ENCODE results near the gene GHITM. TPM values are rescaled to one million over a fixed set of nuclear protein-coding genes. Genes with fewer than 3 reads are reported as not detected.
"Not testable (repeated sequence)": the region's sequence is repeated elsewhere in the genome, so short reads cannot be mapped to it uniquely, and the experiment has no call there.

Gene GHITM, protein sequence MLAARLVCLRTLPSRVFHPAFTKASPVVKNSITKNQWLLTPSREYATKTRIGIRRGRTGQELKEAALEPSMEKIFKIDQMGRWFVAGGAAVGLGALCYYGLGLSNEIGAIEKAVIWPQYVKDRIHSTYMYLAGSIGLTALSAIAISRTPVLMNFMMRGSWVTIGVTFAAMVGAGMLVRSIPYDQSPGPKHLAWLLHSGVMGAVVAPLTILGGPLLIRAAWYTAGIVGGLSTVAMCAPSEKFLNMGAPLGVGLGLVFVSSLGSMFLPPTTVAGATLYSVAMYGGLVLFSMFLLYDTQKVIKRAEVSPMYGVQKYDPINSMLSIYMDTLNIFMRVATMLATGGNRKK
- total RNA-seq, result 112 and 114 TPM in 2 replicates

DNA sequence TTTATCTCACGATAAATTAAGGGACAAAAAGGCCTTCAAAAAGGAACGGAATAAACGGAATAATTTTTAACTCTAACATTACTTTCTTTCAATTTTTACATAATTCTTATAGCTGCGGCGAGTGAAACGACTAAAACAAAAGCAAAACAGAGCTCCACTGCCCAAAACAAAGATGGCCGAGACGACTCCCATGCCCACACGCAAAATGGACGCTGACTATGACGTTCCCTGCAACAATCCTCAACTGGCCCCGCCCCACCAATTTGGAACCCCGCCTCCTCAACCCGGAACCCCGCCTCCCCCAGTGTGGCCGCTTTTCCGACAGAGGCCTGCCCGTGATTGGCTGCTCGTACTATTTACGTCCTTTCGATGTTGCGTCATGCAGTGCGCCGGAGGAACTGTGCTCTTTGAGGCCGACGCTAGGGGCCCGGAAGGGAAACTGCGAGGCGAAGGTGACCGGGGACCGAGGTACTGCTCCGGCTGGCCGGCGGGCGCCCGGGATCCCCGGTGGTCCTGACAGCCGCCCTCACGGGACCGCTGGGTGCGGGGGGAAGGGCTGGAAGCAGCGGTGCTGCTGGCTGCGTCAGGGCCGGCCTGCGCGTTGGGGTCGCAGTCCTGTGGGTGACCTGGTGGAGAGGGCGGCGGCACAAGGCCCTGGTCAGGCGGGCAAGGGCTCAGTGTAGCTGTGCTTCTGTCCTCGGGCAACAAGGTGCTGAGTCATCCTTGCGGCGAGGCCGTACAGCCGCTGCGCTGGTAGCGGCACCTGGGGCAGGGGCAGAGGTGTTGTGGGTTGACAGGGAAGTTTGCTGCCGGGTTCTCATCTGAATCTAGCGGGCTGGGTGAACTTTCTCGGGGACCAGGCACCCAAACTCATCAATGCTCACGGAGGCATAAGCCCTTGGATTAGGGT is at the start of gene GHITM:
Gene GHITM, plus strand, starts transcription at position 384 of the 910 bp plus-strand sequence. CDS start 1,992 bp downstream, outside the sequence.
- intact Hi-C loops (cut with micrococcal nuclease), result loop anchor here (1.0 kb wide), 2 partner anchors 9 to 190 kb away; no protein-coding TSS in a partner anchor

DNA sequence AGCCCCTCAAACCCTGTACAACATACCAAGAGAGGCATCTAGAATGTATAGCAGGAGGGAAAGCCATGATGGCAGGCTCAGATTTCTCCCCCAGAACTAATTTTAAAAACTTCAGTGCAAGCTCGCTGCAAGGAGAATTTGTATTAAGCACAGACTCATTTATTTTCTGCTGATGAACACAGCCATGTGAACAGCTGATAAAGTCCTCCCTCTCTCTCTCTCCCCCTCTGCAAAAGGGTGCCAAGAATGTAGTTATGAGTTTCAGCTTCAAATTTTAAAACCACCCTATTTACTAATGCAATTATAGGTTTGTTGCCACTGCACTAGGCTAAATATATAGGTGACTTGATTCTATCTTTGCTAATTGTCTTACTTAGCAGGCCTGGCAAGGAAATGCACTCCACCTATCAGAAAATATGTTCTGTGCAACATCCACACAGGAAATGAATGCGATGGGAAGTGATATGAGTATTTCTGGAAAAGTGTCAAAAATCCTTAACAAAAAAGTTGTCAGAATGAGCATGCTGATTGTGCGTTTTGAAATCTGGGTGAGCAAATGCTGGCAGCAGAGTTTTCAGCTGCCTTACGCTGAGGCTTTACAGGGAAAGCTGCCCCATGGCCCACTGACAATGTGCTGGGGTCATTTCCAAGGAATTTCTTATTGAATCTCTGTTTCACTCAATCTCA is 43.4 kb upstream of the GHITM start:
- intact Hi-C loops (cut with micrococcal nuclease), result no loop called here

DNA sequence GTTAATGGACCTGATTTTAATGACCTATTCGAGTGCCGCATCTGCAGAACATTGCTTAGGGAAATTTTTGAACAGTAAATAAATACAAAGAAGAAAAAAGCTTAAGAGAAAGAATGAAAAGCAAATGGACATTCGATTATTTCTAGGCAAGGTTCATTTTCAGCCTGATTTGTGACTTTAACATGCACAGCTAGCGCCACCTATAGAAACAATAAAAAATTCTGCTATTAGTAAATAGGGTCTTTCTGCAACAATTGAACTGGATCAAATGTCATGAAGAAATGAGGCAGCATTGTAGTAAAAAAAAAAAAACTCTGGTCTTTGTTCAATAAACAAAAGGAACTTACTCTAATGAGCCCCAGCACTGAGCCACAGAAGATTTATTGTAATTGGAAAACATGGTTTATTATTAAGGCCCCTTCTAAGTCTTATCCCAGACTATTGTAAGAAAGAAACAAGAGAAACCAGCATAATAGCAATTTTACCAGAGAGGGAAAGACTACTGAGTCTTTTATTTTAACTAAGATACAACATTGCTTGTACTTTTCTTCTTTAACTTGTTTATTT is 41.4 kb upstream of the GHITM start:
- intact Hi-C loops (cut with micrococcal nuclease), result no loop called here

DNA sequence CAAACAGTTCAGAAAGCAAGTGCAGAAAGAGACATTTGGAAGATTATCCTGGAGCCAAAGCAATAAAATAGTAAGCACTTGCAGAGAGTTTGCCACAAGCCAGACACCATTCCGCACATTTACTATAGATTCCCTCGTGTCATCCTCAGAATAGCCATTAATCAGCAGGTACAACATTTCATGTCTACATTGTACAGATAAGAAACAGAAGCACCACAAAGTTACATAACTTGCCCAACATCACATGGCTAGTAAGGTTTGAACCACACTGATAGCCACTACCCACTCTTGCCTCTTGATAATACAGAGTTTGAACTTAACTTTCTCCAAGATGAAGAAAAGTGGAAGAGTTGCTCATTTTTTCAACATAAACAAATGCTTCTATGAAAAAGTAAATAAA is 40.6 kb upstream of the GHITM start:
- intact Hi-C loops (cut with micrococcal nuclease), result no loop called here

DNA sequence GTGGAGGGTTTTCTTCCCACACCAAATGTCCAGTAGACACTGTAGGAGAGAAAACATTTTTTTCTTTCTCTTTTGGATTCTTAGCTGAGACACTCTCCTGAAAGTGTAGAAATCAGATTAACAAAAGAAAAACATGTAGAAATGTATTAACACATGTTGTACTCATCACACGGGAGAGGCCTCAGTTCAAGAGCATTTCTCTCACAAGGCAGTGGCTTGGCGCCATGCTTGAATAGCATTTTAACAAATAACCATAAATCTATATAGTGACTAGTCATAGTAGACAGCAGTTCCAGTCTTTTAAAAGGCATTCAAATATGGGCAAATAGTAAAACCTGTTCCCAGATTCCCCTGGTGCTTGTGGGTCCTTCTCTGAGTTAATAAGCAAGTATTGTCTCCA is 38.3 kb upstream of the GHITM start:
- intact Hi-C loops (cut with micrococcal nuclease), result no loop called here

DNA sequence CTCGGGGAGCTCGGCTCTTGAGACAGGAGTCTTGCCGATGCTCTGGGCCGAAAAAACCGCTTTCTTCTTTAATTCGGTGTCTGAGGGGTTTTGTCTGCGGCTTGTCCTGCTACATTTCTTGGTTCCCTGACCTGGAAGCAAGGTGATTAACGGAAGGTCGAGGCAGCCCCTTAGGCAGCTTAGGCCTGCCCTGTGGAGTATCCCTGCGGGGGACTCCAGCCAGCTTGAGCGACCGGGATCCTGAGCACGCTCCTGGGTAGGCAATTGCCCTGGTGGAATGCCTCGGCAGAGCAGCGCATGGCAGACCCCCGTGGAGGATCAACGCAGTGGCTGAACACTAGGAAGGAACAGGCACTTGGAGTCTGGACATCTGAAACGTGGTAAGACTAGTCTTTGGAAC is 30.5 kb upstream of the GHITM start:
- intact Hi-C loops (cut with micrococcal nuclease), result no loop called here

DNA sequence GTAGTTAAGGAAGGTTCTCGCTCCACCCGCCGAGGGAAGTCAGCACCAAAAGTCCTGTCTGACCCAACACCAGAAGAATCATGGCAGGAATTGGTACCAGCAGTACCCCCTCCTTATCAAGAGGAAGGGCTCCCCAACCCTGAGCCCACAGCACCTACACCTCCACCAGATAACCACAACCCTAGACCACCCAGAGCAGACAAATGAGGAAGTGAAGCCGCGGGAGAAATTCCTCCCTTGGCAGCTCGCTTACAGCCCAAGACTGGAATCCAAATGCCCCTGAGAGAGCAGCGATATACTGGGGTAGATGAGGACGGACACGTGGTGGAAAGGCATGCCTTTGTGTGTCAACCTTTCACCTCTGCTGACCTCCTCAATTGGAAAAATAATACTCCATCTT is 29.5 kb upstream of the GHITM start:
- intact Hi-C loops (cut with micrococcal nuclease), result not testable (repeated sequence)

DNA sequence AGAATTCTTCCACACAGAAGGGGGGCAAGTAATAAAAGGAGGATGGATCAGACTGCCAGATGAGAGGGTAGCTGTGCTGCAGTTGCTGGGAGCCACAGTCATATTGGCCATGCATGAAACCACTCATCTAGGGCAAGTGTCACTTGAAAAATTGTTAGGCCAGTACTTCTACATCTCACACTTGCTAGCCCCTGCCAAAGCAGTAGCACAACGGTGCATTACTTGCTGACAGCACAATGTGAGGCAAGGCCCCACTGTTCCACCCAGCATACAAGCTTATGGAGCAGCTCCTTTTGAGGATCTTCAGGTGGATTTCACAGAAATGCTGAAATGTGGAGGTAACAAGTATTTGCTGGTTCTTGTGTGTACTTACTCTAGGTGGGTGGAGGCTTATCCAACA is 25.8 kb upstream of the GHITM start:
- intact Hi-C loops (cut with micrococcal nuclease), result not testable (repeated sequence)

DNA sequence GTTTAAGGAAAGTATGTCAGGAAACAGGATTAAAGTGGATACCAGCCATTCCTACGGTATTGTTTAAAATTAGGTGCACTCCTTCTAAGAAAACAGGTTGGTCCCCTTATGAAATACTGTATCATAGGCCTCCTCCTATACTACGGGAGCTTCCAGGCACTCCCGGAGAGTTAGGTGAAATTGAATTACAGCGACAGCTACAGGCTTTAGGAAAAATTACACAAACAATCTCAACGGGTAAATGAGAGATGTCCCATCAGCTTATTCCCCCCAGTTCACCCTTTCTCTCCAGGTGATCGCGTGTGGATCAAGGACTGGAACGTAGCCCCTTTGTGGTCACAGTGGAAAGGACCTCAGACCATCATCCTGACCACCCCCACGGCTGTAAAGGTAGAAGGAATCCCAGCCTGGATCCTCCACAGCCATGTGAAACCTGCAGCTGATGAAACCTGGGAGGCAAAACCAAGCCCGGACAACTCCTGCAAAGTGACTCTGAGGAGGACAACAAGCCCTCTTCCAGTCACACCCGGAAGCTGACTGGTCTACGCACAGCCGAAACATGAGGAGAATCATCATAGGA is 25.1 kb upstream of the GHITM start:
- intact Hi-C loops (cut with micrococcal nuclease), result no loop called here

DNA sequence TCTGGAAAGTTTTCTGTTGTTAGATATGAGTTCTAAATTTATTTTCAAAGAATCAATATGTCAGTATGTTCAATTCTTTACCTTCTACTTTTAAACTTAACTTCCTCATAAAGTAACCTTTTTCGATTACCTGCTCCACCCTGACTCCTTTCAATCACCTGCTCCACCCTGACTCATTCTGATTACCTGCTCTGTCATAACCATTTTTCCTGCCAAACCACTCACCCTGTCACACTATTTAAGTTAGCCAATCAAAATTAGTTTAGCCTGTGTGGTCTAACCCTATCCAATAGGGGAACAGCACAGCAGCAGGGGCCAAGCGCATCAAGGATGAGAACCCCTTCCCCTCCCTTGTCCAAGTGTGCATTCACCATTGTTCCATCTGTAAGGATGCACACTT is 22.1 kb upstream of the GHITM start:
- intact Hi-C loops (cut with micrococcal nuclease), result not testable (repeated sequence)

DNA sequence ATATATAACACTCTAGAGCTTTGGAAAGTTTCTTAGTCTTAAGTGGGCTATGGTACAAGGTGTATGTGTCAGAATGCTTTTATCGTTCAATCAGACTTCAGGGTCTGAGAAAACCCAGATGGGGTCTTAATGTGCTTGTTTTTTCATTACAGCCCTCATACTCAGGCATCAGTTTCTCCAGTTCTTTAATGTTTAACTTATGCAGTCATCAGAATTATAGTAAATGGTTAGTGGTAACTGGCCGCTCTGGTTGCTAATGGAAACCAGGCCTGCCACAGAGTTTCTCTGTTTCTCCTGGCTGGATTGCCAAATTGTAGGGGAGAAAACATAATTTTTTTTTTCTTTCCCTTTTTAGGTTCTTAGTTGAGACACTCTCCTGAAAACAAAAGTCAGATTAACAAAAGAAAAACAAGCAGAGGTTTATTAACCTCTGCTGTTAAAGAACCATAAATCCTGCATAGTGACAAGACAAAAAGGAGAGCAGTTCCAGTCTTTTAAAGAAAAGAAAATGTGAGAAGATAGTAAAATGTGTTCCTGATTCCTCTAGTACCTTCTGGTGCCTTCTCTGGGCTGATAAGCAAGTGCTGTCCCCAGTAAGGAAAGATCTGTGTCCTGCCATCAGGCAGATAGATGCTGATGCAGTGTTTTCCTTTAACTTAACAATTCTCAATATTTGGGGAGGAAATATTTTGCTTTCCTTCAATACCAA is 21.5 kb upstream of the GHITM start:
- intact Hi-C loops (cut with micrococcal nuclease), result no loop called here

DNA sequence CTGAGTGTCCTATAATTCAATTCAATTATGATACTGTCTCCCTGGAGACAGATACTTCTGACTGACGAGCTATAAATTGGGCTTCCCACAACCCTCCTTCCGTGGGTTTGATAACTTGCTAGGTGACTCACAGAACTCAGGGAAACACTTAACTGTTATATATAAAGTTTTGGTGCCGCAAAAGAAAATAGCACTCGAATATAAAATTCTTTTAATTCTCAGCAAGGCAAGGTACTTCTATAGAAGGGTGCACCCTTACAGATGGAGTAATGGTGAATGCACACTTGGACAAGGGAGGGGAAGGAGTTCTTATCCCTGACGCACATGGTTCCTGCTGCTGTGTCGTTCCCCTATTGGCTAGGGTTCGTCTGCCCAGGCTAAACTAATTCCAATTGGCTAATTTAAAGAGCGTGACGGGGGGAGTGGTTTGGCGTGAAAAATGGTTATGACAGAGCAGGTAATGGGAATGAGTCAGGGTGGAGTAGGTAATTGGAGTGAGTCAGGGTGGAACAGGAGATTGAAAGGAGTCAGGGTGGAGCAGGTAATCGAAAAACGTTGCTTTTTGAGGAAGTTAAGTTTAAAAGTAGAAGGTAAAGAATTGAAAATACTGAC is 20.8 kb upstream of the GHITM start:
- intact Hi-C loops (cut with micrococcal nuclease), result no loop called here

DNA sequence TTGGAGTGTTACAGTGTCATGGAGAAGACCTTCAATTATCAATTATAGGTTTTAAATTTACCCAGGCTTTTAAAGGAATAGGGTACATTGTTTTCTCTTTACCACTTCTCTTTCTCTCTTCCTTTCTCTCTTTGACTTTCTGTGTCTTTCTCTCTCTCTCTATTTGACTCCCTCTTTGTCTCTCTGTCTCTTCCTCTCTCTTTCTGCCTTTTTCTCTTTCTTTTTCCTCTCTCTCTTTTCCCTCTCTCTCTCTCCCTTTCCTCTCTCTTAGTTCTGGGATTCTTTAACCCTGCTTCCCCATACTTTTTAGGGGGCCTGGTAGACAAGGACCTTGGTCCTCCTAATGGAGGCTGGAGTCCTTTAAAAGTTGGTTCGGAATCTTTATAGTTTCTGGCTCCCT is 15.9 kb upstream of the GHITM start:
- intact Hi-C loops (cut with micrococcal nuclease), result no loop called here

DNA sequence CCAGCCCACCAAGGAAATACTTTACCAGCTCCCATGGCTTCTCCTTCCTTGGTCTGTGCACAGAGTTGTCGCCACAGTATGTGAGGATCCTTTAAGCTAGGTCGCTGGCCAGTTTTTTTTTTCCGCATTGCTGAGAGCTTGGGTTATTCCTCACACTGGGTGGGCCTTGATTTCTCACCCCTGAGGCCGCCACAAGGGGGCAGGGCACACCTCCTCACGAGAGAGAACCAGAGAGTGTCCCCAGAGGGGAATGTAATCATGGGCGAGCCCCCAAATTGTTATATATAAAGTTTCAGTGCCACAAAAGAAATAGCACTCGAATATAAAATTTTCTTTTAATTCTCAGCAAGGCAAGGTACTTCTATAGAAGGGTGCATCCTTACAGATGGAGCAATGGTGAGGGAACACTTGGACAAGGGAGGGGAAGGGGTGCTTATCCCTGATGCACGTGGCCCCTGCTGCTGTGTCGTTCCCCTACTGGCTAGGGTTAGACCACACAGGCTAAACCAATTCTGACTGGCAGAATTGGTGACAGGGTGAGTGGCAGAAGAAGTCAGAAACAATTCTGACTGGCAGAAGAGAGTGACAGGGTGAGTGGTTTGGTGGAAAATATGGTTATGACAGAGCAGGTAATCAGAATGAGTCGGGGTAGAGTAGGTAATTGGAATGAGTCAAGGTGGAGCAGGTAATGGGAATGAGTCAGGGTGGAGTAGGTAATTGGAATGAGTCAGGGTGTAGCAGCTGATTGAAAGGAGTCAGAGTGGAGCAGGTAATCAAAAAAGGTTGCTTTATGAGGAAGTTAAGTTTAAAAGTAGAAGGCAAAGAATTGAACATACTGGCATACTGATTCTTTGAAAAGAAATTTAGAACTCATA is 13.2 kb upstream of the GHITM start:
- intact Hi-C loops (cut with micrococcal nuclease), result not testable (repeated sequence)

DNA sequence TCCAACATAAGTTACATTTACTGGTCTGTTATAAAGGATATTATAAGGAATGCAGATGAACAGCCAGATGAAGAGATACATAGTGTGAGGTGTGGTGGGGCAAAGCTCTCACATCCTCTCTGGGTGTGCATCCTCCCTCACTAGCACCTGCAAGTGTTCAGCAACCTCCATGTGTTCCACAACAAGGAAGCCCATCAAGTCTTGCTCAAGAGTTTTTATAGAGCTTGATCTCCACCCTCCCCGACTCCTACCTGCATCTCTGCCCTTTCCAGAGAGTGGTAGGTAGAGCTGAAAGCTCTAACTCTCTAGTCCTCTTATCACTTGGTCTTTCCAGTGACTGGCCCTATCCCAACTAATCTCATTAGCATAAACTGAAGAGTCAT is 12.5 kb upstream of the GHITM start:
- intact Hi-C loops (cut with micrococcal nuclease), result no loop called here

DNA sequence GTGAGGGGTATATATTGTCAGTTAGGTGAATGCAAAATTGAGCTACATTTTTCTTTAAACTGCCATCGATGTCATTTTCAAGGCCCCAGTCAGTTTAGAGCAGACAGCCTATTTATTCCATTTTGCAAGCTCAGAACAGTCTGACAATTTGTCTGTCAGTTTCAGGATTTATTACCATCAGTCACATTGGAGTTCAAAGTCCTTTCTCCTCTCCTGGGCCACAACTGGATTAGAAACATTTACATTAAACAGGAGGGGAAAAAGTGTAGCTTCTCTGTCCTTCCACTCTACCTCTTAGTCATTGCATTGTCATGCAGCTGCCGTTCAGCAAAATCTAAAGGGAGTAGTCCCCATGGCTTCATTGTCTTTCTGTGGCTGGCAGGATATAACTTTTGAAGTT is 3.5 kb upstream of the GHITM start:
- intact Hi-C loops (cut with micrococcal nuclease), result no loop called here

DNA sequence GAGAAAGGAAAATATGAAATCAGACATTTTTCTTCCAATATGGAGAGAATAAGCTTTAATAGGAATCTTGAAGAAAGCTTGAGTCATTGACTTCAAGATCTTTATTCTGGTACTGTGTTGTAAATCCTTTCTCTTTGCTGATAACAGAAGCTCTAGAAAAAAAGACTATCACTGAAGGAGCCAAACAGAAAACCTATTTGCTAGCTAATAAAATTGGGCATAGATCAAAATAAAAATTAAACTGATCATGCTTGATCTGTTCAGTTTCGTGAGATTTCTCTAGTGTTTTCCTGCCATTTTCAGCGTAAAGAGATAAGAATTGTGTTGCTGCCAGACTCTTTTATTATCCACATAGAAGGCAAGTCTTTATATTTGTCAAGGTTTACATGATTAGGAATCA is 1.5 kb upstream of the GHITM start:
- intact Hi-C loops (cut with micrococcal nuclease), result no loop called here

DNA sequence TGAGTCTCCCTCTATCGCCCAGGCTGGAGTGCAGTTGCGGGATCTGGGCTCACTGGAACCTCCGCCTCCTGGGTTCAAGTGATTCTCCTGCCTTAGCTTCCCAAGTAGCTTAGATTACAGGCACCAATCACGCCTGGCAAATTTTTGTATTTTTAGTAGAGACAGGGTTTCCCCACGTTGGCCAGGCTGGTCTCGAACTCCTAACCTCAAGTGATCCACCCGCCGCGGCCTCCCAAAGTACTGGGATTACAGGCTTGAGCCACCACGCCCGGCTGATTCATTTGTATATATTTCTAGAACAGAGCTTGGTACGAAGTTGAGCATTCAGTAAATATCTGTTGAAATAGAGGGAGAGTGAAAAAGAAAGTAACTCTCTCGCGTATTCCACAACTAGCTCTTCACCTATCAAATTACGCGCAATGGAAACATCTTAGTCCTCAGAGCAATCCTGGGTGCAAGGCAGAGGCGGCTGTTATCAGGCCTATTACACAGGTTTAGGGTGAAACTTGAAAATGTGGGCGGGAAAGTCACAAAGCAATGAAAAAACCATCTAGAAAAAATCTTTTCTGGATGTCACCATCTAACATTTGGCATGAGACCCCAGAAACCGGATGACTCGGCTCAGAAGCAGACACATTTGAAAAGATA is 707 bp upstream of the GHITM start:
- intact Hi-C loops (cut with micrococcal nuclease), result loop anchor here (1.0 kb wide), 2 partner anchors 10 to 191 kb away; no protein-coding TSS in a partner anchor

DNA sequence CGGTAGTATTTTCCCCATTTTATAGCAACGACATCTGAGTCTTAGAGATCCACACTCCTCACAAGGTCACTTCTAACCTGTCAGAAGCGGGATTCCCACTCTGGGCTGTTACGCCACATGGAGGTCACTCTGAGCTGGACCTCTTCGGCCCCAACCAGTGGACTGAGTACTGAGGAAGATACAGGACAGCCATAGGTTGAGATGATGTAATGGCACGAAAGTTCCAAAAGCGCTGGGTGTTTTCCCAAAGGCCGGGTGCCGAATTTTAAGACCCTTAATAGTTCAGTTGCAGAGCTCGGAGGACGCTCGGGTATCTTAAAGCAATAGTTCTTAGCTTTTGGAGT is 699 bp downstream of the GHITM start:
- intact Hi-C loops (cut with micrococcal nuclease), result no loop called here
